Measurements from ENCODE around the gene MAST4.
A peak's percentile ranks its signal among the peaks of the same experiment; 100 is the strongest.

MAST4 gene

GRCh38 chr5:66796305-66797292 lies 200.4 kb downstream of the MAST4 start:
- no peak overlapping the region for H3K27ac ChIP-seq
- peak; percentile 68 for TF ChIP-seq CTCF (conservative IDR thresholded peaks at IDR 0.05)

- no peak overlapping the region for H3K27ac ChIP-seq
- no peak for TF ChIP-seq CTCF (conservative IDR thresholded peaks at IDR 0.05)
Measured at GRCh38 chr5:66802941-66803340, 206.7 kb downstream of the MAST4 start.

- no peak overlapping the region for H3K27ac ChIP-seq
- TF ChIP-seq CTCF (conservative IDR thresholded peaks at IDR 0.05): no peak
Measured at GRCh38 chr5:66805514-66806430, 209.6 kb downstream of the MAST4 start.

- peak; percentile 90 for TF ChIP-seq CTCF (conservative IDR thresholded peaks at IDR 0.05)
- H3K27ac ChIP-seq: no peak overlapping the region
Measured at GRCh38 chr5:66807743-66808142, 211.6 kb downstream of the MAST4 start.

- TF ChIP-seq CTCF (conservative IDR thresholded peaks at IDR 0.05): no peak
- H3K27ac ChIP-seq: no peak overlapping the region
Measured at GRCh38 chr5:66808663-66809062, 212.5 kb downstream of the MAST4 start.

- no peak for TF ChIP-seq CTCF (conservative IDR thresholded peaks at IDR 0.05)
- H3K27ac ChIP-seq: no peak overlapping the region
Measured at GRCh38 chr5:66810151-66810550, 214.0 kb downstream of the MAST4 start.

GRCh38 chr5:66810848-66811261 lies 214.7 kb downstream of the MAST4 start:
- no peak overlapping the region for H3K27ac ChIP-seq
- TF ChIP-seq CTCF (conservative IDR thresholded peaks at IDR 0.05): no peak
